Stimulated activated CD8-positive, alpha-beta memory T cell treated with anti-CD3 and anti-CD28 coated beads, Interleukin-12 subunit alpha, Interleukin-12 subunit beta, amount 100 ng/mL, for 1 hour (primary cell): ENCODE results near the gene ACBD6.

Experiments
- DNase-seq: peaks from one replicate; pipeline ENCODE4 v3.0.0-alpha.2; 2020; ENCODE audit warnings: low read depth

ACBD6 gene

GRCh38 chr1:180525715-180526039, 23.3 kb upstream of the ACBD6 start:
- DNase-seq = no peak

- no peak for DNase-seq
Measured at GRCh38 chr1:180524915-180525714, 22.7 kb upstream of the ACBD6 start.

- DNase-seq = no peak
Measured at GRCh38 chr1:180524160-180524914, 22.0 kb upstream of the ACBD6 start.

GRCh38 chr1:180522213-180522515, 19.8 kb upstream of the ACBD6 start:
- DNase-seq = no peak

- no peak for DNase-seq
Measured at GRCh38 chr1:180521474-180522212, 19.3 kb upstream of the ACBD6 start.

- DNase-seq = no peak
Measured at GRCh38 chr1:180519846-180520245, 17.5 kb upstream of the ACBD6 start.

GRCh38 chr1:180515857-180516388, 13.5 kb upstream of the ACBD6 start:
- peak; percentile 40 for DNase-seq

- no peak for DNase-seq
Measured at GRCh38 chr1:180515364-180515763, 13.0 kb upstream of the ACBD6 start.

- DNase-seq = no peak
Measured at GRCh38 chr1:180513531-180513930, 11.2 kb upstream of the ACBD6 start.

- DNase-seq = no peak
Measured at GRCh38 chr1:180510882-180511281, 8.5 kb upstream of the ACBD6 start.

GRCh38 chr1:180508725-180509097, 6.3 kb upstream of the ACBD6 start:
- no peak for DNase-seq

GRCh38 chr1:180507795-180508724, 5.7 kb upstream of the ACBD6 start:
- no peak for DNase-seq

- no peak for DNase-seq
Measured at GRCh38 chr1:180505732-180506335, 3.5 kb upstream of the ACBD6 start.

- no peak for DNase-seq
Measured at GRCh38 chr1:180504186-180504585, 1.8 kb upstream of the ACBD6 start.

- DNase-seq = no peak
Measured at GRCh38 chr1:180503280-180503862, 994 bp upstream of the ACBD6 start.

- no peak for DNase-seq
Measured at GRCh38 chr1:180501865-180502360, 464 bp downstream of the ACBD6 start.

GRCh38 chr1:180500689-180501088, 1.7 kb downstream of the ACBD6 start:
- no peak for DNase-seq

- DNase-seq = no peak
Measured at GRCh38 chr1:180498594-180498993, 3.8 kb downstream of the ACBD6 start.

GRCh38 chr1:180497826-180498225, 4.6 kb downstream of the ACBD6 start:
- DNase-seq = no peak

GRCh38 chr1:180494370-180494769, 8.0 kb downstream of the ACBD6 start:
- DNase-seq = no peak

- DNase-seq = no peak
Measured at GRCh38 chr1:180489976-180490375, 12.4 kb downstream of the ACBD6 start.
